Stimulated activated naive B cell treated with anti-CD40 and anti-IgM and Interleukin-4, amounts not matched to agents 10 μg/mL and 1 μg/mL and 100 μg/mL, for 72 hours (primary cell): Measurements from ENCODE around the gene SUPT3H.
"Not testable (repeated sequence)": the region's sequence is repeated elsewhere in the genome, so short reads cannot be mapped to it uniquely, and the experiment has no call there.

ENCODE experiments used
- ATAC-seq, 2 donors: fragments of 150-1000 bp; cut with Tn5 transposase; replicated peaks; 2 replicates each; pipeline ENCODE4 v1.10.0; 2021; ENCODE audit warnings: moderate library complexity in 1 of 2
- DNase-seq: peaks from one replicate; pipeline ENCODE4 v3.0.0; 2021
- H3K27ac Mint-ChIP-seq: one replicate; pipeline ENCODE4 v1.8.0; 2022; ENCODE audit warnings: mild to moderate bottlenecking, mixed read lengths
- H3K27me3 Mint-ChIP-seq, 2 donors: one replicate each; pipeline ENCODE4 v1.8.0; 2022; ENCODE audit warnings: mixed read lengths in 2 of 2
- H3K36me3 Mint-ChIP-seq, 2 donors: one replicate each; pipeline ENCODE4 v1.8.0; 2022; ENCODE audit warnings: mixed read lengths in 2 of 2, mild to moderate bottlenecking in 1 of 2
- H3K4me1 Mint-ChIP-seq, 2 donors: one replicate each; pipeline ENCODE4 v1.8.0; 2022; ENCODE audit warnings: mixed read lengths in 2 of 2, mild to moderate bottlenecking in 1 of 2
- H3K4me3 Mint-ChIP-seq, 2 donors: one replicate each; pipeline ENCODE4 v1.8.0; 2022; ENCODE audit warnings: mild to moderate bottlenecking in 2 of 2, mixed read lengths in 2 of 2, moderate library complexity in 1 of 2
- H3K9me3 Mint-ChIP-seq, 2 donors: one replicate each; pipeline ENCODE4 v1.8.0; 2022; ENCODE audit warnings: mixed read lengths in 2 of 2, mild to moderate bottlenecking in 1 of 2

Gene SUPT3H

DNA sequence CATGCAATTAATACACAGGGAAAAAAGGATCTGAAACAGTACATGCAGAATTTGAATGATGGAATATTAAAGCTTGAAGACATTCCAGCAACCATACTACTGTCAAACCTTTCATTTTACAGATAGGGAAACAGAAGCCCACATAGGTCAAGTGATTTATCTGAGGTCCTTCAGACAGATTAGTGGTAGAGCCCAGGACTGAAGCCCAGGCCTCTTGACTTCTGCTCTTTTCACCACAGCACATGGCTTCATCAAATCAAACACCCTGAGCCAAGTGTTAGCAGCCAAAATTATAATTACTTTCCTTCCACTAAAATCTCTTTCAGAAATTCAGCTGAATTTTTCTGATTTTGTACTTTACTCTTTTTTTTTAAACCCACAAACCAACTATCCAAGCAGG is 485.2 kb downstream of the SUPT3H start:
- peaks cover 0 to 3% of the 10 kb centered on the region in 2 donors for H3K9me3 Mint-ChIP-seq
- no peak overlapping the region for H3K27ac Mint-ChIP-seq
- no peak for ATAC-seq
- H3K4me1 Mint-ChIP-seq = no peaks in the 10 kb centered on the region
- DNase-seq = no peak
- H3K36me3 Mint-ChIP-seq = no peaks in the 10 kb centered on the region
- no peak overlapping the region for H3K4me3 Mint-ChIP-seq
- no peaks in the 10 kb centered on the region for H3K27me3 Mint-ChIP-seq

- H3K27me3 Mint-ChIP-seq, H3K27ac Mint-ChIP-seq, ATAC-seq, DNase-seq, H3K4me3 Mint-ChIP-seq, H3K4me1 Mint-ChIP-seq: not testable (repeated sequence)
- peaks cover 14 to 16% of the 10 kb centered on the region in 2 donors for H3K9me3 Mint-ChIP-seq
- peaks cover 32 to 36% of the 10 kb centered on the region in 2 donors for H3K36me3 Mint-ChIP-seq
These were observed 498.7 kb downstream of the SUPT3H start for GRCh38 chr6:44879071-44879470.

- H3K27ac Mint-ChIP-seq, H3K4me1 Mint-ChIP-seq, H3K9me3 Mint-ChIP-seq, H3K4me3 Mint-ChIP-seq, H3K27me3 Mint-ChIP-seq, DNase-seq, ATAC-seq: not testable (repeated sequence)
- peaks cover 17 to 23% of the 10 kb centered on the region in 2 donors for H3K36me3 Mint-ChIP-seq
These were observed 501.1 kb downstream of the SUPT3H start for GRCh38 chr6:44876638-44877037.

- Mint-ChIP-seq H3K9me3 (peaks cover 7 to 11% of the 10 kb centered on the region in 2 donors), H3K27ac (peak overlapping the region; percentile 57), H3K4me1 (peaks cover 18 to 27% of the 10 kb centered on the region in 2 donors), H3K27me3 (no peaks in the 10 kb centered on the region), H3K4me3 (peak overlapping the region; percentile 9 to 22), H3K36me3 (peaks cover 10 to 19% of the 10 kb centered on the region in 2 donors)
- ATAC-seq (peak; percentile 79 to 83), DNase-seq (peak; percentile 26)
These were observed 508.3 kb downstream of the SUPT3H start for GRCh38 chr6:44869321-44869897.

GRCh38 chr6:44868910-44869309 is 508.8 kb downstream of the SUPT3H start:
- peak; percentile 41 for ATAC-seq
- DNase-seq = no peak
- H3K4me1 Mint-ChIP-seq = peaks cover 18 to 27% of the 10 kb centered on the region in 2 donors
- H3K36me3 Mint-ChIP-seq = peaks cover 15 to 24% of the 10 kb centered on the region in 2 donors
- H3K9me3 Mint-ChIP-seq = peaks cover 11% of the 10 kb centered on the region in 2 donors
- no peaks in the 10 kb centered on the region for H3K27me3 Mint-ChIP-seq
- H3K27ac Mint-ChIP-seq = peak overlapping the region; percentile 92
- peak overlapping the region; percentile 31 to 68 for H3K4me3 Mint-ChIP-seq

DNA sequence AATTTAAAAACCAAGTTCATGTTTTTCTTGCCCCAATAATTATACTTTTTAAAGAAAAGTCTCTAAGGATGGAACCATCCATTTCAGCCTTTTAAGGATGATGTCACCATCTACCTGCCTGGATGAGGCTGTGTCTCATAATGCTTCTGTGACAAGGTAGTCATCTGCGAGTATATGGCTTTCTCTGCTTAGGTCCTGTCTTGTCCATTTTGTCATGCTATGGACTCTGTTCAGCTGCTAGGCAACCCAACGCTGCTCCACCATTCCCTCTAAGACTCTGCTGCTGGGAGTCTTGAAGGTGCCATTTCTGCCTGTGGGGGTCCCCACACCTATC is 509.4 kb downstream of the SUPT3H start:
- Mint-ChIP-seq H3K4me1 (peaks cover 20 to 27% of the 10 kb centered on the region in 2 donors), H3K27me3 (no peaks in the 10 kb centered on the region), H3K9me3 (peaks cover 12 to 14% of the 10 kb centered on the region in 2 donors), H3K36me3 (peaks cover 16 to 27% of the 10 kb centered on the region in 2 donors), H3K27ac (peak overlapping the region; percentile 92), H3K4me3 (peak overlapping the region; percentile 31 to 68)
- DNase-seq (no peak), ATAC-seq (peak; percentile 68 to 73)

DNA sequence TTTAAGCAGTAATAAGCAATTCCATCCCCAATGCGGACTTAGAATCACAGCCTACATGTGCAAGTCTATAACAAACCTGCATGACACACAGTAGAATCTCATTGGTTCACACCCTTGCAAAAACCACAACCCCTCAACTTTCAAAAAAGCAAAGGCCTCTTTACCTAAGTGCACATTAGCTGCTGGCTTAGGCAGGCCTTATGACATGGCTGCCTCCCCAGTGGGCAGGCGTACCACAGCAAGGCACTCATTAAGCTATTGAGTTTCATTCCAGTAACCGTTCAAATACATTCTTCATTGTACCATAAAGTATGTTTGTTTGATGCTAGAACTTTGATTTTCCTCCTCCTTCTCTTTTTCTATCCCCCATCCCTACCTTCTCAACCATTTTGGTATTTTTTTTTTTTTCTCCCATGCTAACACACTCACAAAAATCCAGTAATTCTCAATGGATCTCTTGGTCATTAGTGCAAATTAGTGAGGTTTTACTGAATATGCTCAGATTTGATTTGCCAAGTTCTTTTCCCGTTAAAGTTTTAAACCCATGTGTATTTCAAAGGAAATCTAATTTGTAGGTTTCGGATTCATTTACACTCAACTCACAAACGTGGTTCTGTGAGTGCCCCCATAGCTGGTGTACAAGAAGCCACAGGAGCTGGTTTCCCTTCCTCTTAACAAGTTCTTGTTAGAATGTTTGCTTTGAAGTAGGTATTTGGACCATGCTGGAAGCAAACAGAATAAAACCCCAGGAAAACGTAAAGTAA is 510.0 kb downstream of the SUPT3H start:
- peak; percentile 30 for DNase-seq
- H3K27me3 Mint-ChIP-seq = no peaks in the 10 kb centered on the region
- H3K4me1 Mint-ChIP-seq = peaks cover 21 to 27% of the 10 kb centered on the region in 2 donors
- H3K36me3 Mint-ChIP-seq = peaks cover 16 to 31% of the 10 kb centered on the region in 2 donors
- H3K9me3 Mint-ChIP-seq = peaks cover 12 to 16% of the 10 kb centered on the region in 2 donors
- peak overlapping the region in 1 of 2 donors; percentile 39 for H3K4me3 Mint-ChIP-seq
- ATAC-seq = peak; percentile 79 to 86
- peak overlapping the region; percentile 83 for H3K27ac Mint-ChIP-seq

GRCh38 chr6:44865184-44865583 is 512.5 kb downstream of the SUPT3H start:
- H3K4me1 Mint-ChIP-seq = peaks cover 21 to 26% of the 10 kb centered on the region in 2 donors
- peaks cover 12 to 16% of the 10 kb centered on the region in 2 donors for H3K9me3 Mint-ChIP-seq
- H3K27me3 Mint-ChIP-seq, ATAC-seq, H3K27ac Mint-ChIP-seq, DNase-seq, H3K4me3 Mint-ChIP-seq: not testable (repeated sequence)
- H3K36me3 Mint-ChIP-seq = peaks cover 17 to 33% of the 10 kb centered on the region in 2 donors

GRCh38 chr6:44859901-44860410 is 517.8 kb downstream of the SUPT3H start:
- H3K36me3 Mint-ChIP-seq = peaks cover 8 to 20% of the 10 kb centered on the region in 2 donors
- peaks cover 6% of the 10 kb centered on the region in 2 donors for H3K9me3 Mint-ChIP-seq
- no peak for DNase-seq
- no peak overlapping the region for H3K4me3 Mint-ChIP-seq
- ATAC-seq = no peak
- no peak overlapping the region for H3K27ac Mint-ChIP-seq
- no peaks in the 10 kb centered on the region for H3K27me3 Mint-ChIP-seq
- peaks cover 6 to 11% of the 10 kb centered on the region in 2 donors for H3K4me1 Mint-ChIP-seq

DNA sequence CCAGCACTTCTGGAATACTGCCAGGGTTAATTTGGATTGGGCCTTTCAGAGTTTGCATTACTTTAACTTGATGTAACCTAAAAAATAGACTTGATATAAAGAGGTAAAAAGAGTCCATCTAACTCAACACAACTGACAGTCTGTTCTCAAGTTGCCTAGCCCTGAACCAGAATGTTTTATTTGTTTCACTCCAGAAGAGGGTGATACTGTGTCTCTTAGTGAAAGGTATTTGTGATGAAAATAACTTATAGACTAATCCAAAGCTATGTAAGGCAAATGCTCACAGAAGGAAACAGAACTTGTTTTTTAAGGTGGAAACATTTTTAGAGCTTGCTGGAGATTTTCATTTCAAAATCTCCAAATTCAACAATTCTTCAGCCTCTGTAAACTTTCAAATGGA is 518.7 kb downstream of the SUPT3H start:
- H3K36me3 Mint-ChIP-seq = peaks cover 2 to 12% of the 10 kb centered on the region in 2 donors
- ATAC-seq = no peak
- H3K4me1 Mint-ChIP-seq = peaks cover 6 to 11% of the 10 kb centered on the region in 2 donors
- H3K9me3 Mint-ChIP-seq = peaks cover 2 to 5% of the 10 kb centered on the region in 2 donors
- H3K4me3 Mint-ChIP-seq = no peak overlapping the region
- H3K27me3 Mint-ChIP-seq = no peaks in the 10 kb centered on the region
- no peak overlapping the region for H3K27ac Mint-ChIP-seq
- no peak for DNase-seq

- DNase-seq (no peak), ATAC-seq (no peak)
- Mint-ChIP-seq H3K36me3 (peaks cover 0 to 1% of the 10 kb centered on the region in 2 donors), H3K4me3 (no peak overlapping the region), H3K27me3 (no peaks in the 10 kb centered on the region), H3K4me1 (peaks cover 3 to 11% of the 10 kb centered on the region in 2 donors), H3K9me3 (no peaks in the 10 kb centered on the region), H3K27ac (no peak overlapping the region)
These were observed 521.3 kb downstream of the SUPT3H start for GRCh38 chr6:44856479-44856878.

GRCh38 chr6:44855562-44856411 is 521.9 kb downstream of the SUPT3H start:
- no peaks in the 10 kb centered on the region for H3K36me3 Mint-ChIP-seq
- H3K4me3 Mint-ChIP-seq = no peak overlapping the region
- DNase-seq (no peak), ATAC-seq (no peak)
- no peak overlapping the region for H3K27ac Mint-ChIP-seq
- no peaks in the 10 kb centered on the region for H3K9me3 Mint-ChIP-seq
- no peaks in the 10 kb centered on the region for H3K27me3 Mint-ChIP-seq
- H3K4me1 Mint-ChIP-seq = peaks cover 3 to 11% of the 10 kb centered on the region in 2 donors

DNA sequence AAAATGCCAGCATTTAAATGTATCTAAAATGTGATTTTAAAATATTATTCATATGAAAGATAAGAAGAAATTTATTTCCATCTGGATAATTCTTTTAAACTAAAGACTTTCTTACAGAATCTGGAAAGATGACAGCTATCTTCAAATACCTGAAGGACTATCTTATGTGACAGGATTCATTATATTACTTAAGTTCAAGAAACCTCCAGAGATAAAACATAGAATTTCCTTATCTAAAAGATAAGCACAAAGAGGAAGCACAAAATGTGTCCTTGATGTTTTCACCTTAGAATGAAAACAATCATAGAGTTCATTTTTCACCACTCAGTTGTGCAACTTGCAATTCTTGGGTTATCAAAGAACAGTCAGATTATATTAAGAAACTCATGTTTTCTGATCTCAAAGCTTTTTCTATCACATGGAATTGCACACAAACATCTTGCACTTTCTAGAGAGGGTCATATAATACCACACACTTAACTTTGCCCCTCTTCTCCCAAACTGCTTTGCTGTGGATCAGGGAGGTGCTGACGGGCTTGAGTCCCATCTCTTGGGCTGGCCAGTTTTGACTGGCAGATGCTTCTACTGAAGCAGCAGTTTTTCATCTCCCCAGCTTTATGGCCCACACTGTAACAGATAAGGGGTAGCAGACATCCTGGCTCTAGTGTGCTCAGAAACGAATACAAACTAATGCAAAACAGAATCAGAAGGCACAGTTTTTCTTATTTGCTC is 522.9 kb downstream of the SUPT3H start:
- H3K27ac Mint-ChIP-seq = no peak overlapping the region
- DNase-seq (no peak), ATAC-seq (no peak)
- H3K9me3 Mint-ChIP-seq = no peaks in the 10 kb centered on the region
- peaks cover 3 to 11% of the 10 kb centered on the region in 2 donors for H3K4me1 Mint-ChIP-seq
- no peaks in the 10 kb centered on the region for H3K27me3 Mint-ChIP-seq
- no peaks in the 10 kb centered on the region for H3K36me3 Mint-ChIP-seq
- no peak overlapping the region for H3K4me3 Mint-ChIP-seq
